AG04450 (cell line): ENCODE results near the gene ABLIM2. TPM values are rescaled to one million over a fixed set of nuclear protein-coding genes. Genes with fewer than 3 reads are reported as not detected.

ENCODE experiments used
- CTCF ChIA-PET: fragments of 300-600, 350-600 bp; formaldehyde crosslinking; extraction: SDS; loops from one replicate; lab custom pipeline; 2022; ENCODE audit warnings: antibody characterized with exemption, inconsistent platforms; lab: Charles Lee
- POLR2A ChIA-PET: fragments of 350-600 bp; formaldehyde crosslinking; extraction: SDS; loops from one replicate; lab custom pipeline; 2021; ENCODE audit warnings: antibody characterized with exemption, inconsistent platforms; lab: Yijun Ruan, JAX
- DNase-seq: peaks from one replicate; pipeline ENCODE4 v3.0.0-alpha.2; 2011; ENCODE audit warnings: low read depth, low spot score
- H3K27ac ChIP-seq: one replicate; pipeline ENCODE4 v1.5.1; 2012; ENCODE audit warnings: low read depth, low read length, control low read depth
- H3K27me3 ChIP-seq: one replicate; pipeline ENCODE4 v1.6.0; 2012; ENCODE audit warnings: low read length; ENCODE audit not compliant: control insufficient read depth, insufficient read depth
- H3K4me3 ChIP-seq: 2 replicates; pipeline ENCODE4 v1.5.1; 2011; ENCODE audit warnings: mild to moderate bottlenecking, low read depth, low read length, control low read depth
- H3K9me3 ChIP-seq: 2 replicates; pipeline ENCODE4 v1.5.1; 2012; ENCODE audit warnings: low read length; ENCODE audit not compliant: control insufficient read depth, insufficient read depth
- polyA plus RNA-seq: library from polyadenylated mRNA; depleted of rRNA; stranded (reverse); fragments of >200 nt; gene quantifications from 2 replicates; pipeline ENCODE4 v1.2.3, GENCODE V29; 2011
- TF ChIP-seq, protein P1 (sequence below): IDR thresholded peaks from 2 replicates; pipeline ENCODE4 v1.5.1; 2011; ENCODE audit warnings: low read depth, low read length, control low read depth, inconsistent platforms

Gene ABLIM2
- polyA plus RNA-seq, 1 experiment, result not detected

DNA sequence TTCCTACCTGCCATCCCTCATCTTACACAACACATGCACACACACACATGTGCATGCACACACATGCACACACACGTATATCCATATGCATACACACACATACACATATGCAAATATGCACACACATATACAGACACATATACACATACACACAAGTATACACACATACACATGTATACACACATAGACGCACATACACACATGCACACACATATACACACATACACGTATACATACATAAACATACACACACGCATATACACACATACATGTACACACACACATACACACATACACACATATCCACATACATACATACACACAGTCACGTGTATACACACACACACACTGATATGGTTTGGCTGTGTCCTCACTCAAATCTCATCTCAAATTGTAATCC lies 182.0 kb downstream of the ABLIM2 start:
- ChIA-PET CTCF (no interaction called here), POLR2A (no interaction called here)
- no peak overlapping the region for H3K4me3 ChIP-seq
- no peak overlapping the region for H3K27ac ChIP-seq
- no peaks in the 10 kb centered on the region; the same call in 1 of the 2 replicates for H3K9me3 ChIP-seq
- no peaks in the 10 kb centered on the region for H3K27me3 ChIP-seq
- DNase-seq, result no peak
- TF ChIP-seq, protein P1, sequence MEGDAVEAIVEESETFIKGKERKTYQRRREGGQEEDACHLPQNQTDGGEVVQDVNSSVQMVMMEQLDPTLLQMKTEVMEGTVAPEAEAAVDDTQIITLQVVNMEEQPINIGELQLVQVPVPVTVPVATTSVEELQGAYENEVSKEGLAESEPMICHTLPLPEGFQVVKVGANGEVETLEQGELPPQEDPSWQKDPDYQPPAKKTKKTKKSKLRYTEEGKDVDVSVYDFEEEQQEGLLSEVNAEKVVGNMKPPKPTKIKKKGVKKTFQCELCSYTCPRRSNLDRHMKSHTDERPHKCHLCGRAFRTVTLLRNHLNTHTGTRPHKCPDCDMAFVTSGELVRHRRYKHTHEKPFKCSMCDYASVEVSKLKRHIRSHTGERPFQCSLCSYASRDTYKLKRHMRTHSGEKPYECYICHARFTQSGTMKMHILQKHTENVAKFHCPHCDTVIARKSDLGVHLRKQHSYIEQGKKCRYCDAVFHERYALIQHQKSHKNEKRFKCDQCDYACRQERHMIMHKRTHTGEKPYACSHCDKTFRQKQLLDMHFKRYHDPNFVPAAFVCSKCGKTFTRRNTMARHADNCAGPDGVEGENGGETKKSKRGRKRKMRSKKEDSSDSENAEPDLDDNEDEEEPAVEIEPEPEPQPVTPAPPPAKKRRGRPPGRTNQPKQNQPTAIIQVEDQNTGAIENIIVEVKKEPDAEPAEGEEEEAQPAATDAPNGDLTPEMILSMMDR, result no peak

- H3K27ac ChIP-seq, result no peak overlapping the region
- no peak overlapping the region for H3K4me3 ChIP-seq
- POLR2A ChIA-PET, result no interaction called here
- CTCF ChIA-PET, result interaction anchor here (1.4 kb wide), 2 partner anchors 12 to 172 kb away, joined by 5 to 6 read pairs; no protein-coding TSS in a partner anchor
- TF ChIP-seq, protein P1, result no peak
- no peak for DNase-seq
- H3K9me3 ChIP-seq, result no peaks in the 10 kb centered on the region; the same call in 1 of the 2 replicates
- no peaks in the 10 kb centered on the region for H3K27me3 ChIP-seq
Observed at GRCh38 chr4:7976025-7976424, 182.6 kb downstream of the ABLIM2 start.

DNA sequence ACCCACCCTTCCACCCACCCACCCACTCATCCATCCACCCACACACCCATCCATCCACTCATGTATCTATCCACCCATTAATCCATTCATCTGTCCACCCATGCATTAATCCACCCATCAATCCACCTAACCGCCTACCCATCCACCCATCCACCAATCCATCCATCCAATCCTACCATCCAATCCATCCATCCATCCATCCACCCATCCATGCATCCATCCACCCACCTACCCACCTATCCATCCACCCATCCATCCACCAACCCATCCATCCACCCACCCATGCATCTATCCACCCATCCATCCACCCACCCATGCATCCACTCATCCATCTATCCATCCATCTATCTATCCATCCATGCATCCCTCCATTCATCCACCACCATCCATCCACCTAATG lies 184.2 kb downstream of the ABLIM2 start:
- no peak overlapping the region for H3K27ac ChIP-seq
- CTCF ChIA-PET, result no interaction called here

GRCh38 chr4:7973545-7973981 lies 185.1 kb downstream of the ABLIM2 start:
- DNase-seq, result no peak
- H3K27me3 ChIP-seq, result no peaks in the 10 kb centered on the region
- no peak overlapping the region for H3K4me3 ChIP-seq
- CTCF ChIA-PET, result interaction anchor here (1.2 to 1.9 kb wide), 4 partner anchors 13 to 172 kb away, joined by 4 to 5 read pairs (median 4); no protein-coding TSS in a partner anchor
- TF ChIP-seq, protein P1, result no peak
- H3K9me3 ChIP-seq, result no peaks in the 10 kb centered on the region; the same call in 1 of the 2 replicates
- POLR2A ChIA-PET, result no interaction called here
- peak overlapping the region; percentile 21 for H3K27ac ChIP-seq

More for the DNA sequence above, 184.2 kb downstream of the ABLIM2 start:
- Histone ChIP-seq H3K9me3 (no peaks in the 10 kb centered on the region; the same call in 1 of the 2 replicates), H3K4me3 (no peak overlapping the region), H3K27me3 (no peaks in the 10 kb centered on the region)
- TF ChIP-seq, protein P1, result no peak
- no peak for DNase-seq
- POLR2A ChIA-PET, result no interaction called here

GRCh38 chr4:7971881-7972500 lies 186.6 kb downstream of the ABLIM2 start:
- Histone ChIP-seq H3K4me3 (no peak overlapping the region), H3K27me3 (no peaks in the 10 kb centered on the region), H3K27ac (no peak overlapping the region), H3K9me3 (no peaks in the 10 kb centered on the region; the same call in 1 of the 2 replicates)
- POLR2A ChIA-PET, result no interaction called here
- TF ChIP-seq, protein P1, result no peak
- DNase-seq, result no peak
- CTCF ChIA-PET, result interaction anchor here (1.9 kb wide), 1 partner anchor 16 kb away, joined by 4 read pairs; no protein-coding TSS in a partner anchor
